HepG2 (cell line): ENCODE measurements around the gene WWC1. TPM values are rescaled to one million over a fixed set of nuclear protein-coding genes. Genes with fewer than 3 reads are reported as not detected.

Experiments
- ATAC-seq: fragments of 200-7000 bp; cut with Tn5 transposase; 3 replicates; pipeline ENCODE4 v1.9.1; 2020; ENCODE audit warnings: mild to moderate bottlenecking, moderate library complexity
- BruUV-seq: library from RNA; stranded (reverse); fragments of 400-500 nt; replicated peaks from 2 replicates; lab custom pipeline; 2021; lab: Mats Ljungman, UMichigan
- CTCF ChIA-PET: fragments of 300-600 bp; formaldehyde crosslinking; extraction: SDS; loops from one replicate; lab custom pipeline; 2021; ENCODE audit warnings: low total read pairs, inconsistent platforms, low intra/inter-chr PET ratio; lab: Yijun Ruan, JAX
- POLR2A ChIA-PET: fragments of 350-600 bp; sonication (Branson Sonifier 250); formaldehyde crosslinking; loops from one replicate; lab custom pipeline; 2020; ENCODE audit warnings: antibody characterized with exemption, inconsistent platforms; lab: Yijun Ruan, JAX
- DNase-seq: peaks from one replicate; pipeline ENCODE4 v3.0.0-alpha.2; 2015; ENCODE audit warnings: low spot score
- FAIRE-seq: peaks from 3 replicates; lab custom pipeline; 2011; peaks lifted over from hg19 to GRCh38; lab: Jason Lieb, UNC
- H2AFZ ChIP-seq: one replicate; pipeline ENCODE4 v1.6.1; 2011; ENCODE audit warnings: low read length, inconsistent platforms
- H3K27ac ChIP-seq: fragments of 300-600 bp; 3 replicates; pipeline ENCODE4 v1.8.0; 2011; ENCODE audit warnings: mixed run types, mild to moderate bottlenecking, mixed read lengths, low read length, inconsistent platforms; ENCODE audit not compliant: insufficient read depth; ENCODE audit errors: extremely low read length
- H3K27me3 ChIP-seq, 2 experiments: fragments of 200-600 bp in 1 of 2; 2 replicates in 1 of 2; 3 replicates in 1 of 2; pipeline versions ENCODE4 v1.6.0 to v1.8.0; 2011; ENCODE audit warnings: low read length in 2 of 2, mild to moderate bottlenecking in 2 of 2, moderate library complexity in 2 of 2, inconsistent platforms in 1 of 2; ENCODE audit not compliant: insufficient read depth in 2 of 2, control insufficient read depth in 1 of 2
- H3K36me3 ChIP-seq, 2 experiments: fragments of 200-600 bp in 1 of 2; replicated peaks in 1 of 2; 2 replicates in 1 of 2; 3 replicates in 1 of 2; pipeline versions ENCODE4 v1.5.1 to v1.8.0; 2011; ENCODE audit warnings: low read length in 2 of 2, inconsistent platforms in 1 of 2; ENCODE audit not compliant: insufficient read depth in 2 of 2, control insufficient read depth in 1 of 2
- H3K4me1 ChIP-seq: 2 replicates; pipeline ENCODE4 v1.5.1; 2012; ENCODE audit warnings: low read length, inconsistent platforms; ENCODE audit not compliant: insufficient read depth
- H3K4me2 ChIP-seq: 2 replicates; pipeline ENCODE4 v1.6.0; 2011; ENCODE audit warnings: low read depth, low read length, inconsistent platforms
- H3K4me3 ChIP-seq, 3 experiments: fragments of 200-600 bp in 1 of 3; sonication (generic), shearing (Covaris generic) in 1 of 3; replicated peaks in 1 of 3; 2 replicates each; pipeline ENCODE4 v1.5.1; 2011 to 2016; ENCODE audit warnings: low read length in 3 of 3, inconsistent platforms in 2 of 3, low read depth in 2 of 3, mild to moderate bottlenecking in 2 of 3, control low read depth in 1 of 3, mixed read lengths in 1 of 3; ENCODE audit not compliant: insufficient read depth in 1 of 3
- H3K79me2 ChIP-seq: one replicate; pipeline ENCODE4 v1.6.1; 2011; ENCODE audit warnings: low read length, inconsistent platforms; ENCODE audit not compliant: insufficient read depth
- H3K9ac ChIP-seq: 2 replicates; pipeline ENCODE4 v1.6.0; 2011; ENCODE audit warnings: mild to moderate bottlenecking, low read depth, low read length, inconsistent platforms; ENCODE audit not compliant: insufficient read depth
- H3K9me3 ChIP-seq: 2 replicates; pipeline ENCODE4 v1.5.1; 2012; ENCODE audit warnings: mild to moderate bottlenecking, low read length
- H4K20me1 ChIP-seq: 2 replicates; pipeline ENCODE4 v1.6.0; 2011; ENCODE audit warnings: inconsistent platforms, mild to moderate bottlenecking, low read length, moderate library complexity; ENCODE audit not compliant: insufficient read depth
- BRF2 ChIP-seq: sonication (generic); formaldehyde crosslinking; IDR thresholded peaks from 2 replicates; pipeline ENCODE4 v1.8.1; 2022; ENCODE audit warnings: mild to moderate bottlenecking, missing genetic modification reagents
- HNRNPUL1 ChIP-seq: fragments of 200-400 bp; formaldehyde crosslinking; IDR thresholded peaks from 2 replicates; pipeline ENCODE4 v1.6.1; 2017; ENCODE audit warnings: low read depth, mild to moderate bottlenecking, low read length, moderate library complexity
- ISL2 ChIP-seq: sonication (generic); formaldehyde crosslinking; IDR thresholded peaks from 2 replicates; pipeline ENCODE4 v1.5.0; 2020; ENCODE audit warnings: missing genetic modification reagents
- MYPOP ChIP-seq: sonication (generic); formaldehyde crosslinking; IDR thresholded peaks from 2 replicates; pipeline ENCODE4 v1.8.1; 2023; ENCODE audit warnings: mild to moderate bottlenecking, moderate library complexity, missing genetic modification reagents
- NFE2L1 ChIP-seq: sonication (generic); formaldehyde crosslinking; IDR thresholded peaks from 2 replicates; pipeline ENCODE4 v1.4.0; 2020; ENCODE audit warnings: missing genetic modification reagents, mild to moderate bottlenecking, borderline replicate concordance
- SETDB1 ChIP-seq: sonication (generic); formaldehyde crosslinking; IDR thresholded peaks from 2 replicates; pipeline ENCODE4 v1.5.1; 2020; ENCODE audit warnings: missing genetic modification reagents, mild to moderate bottlenecking, borderline replicate concordance
- SMC3 ChIP-seq: IDR thresholded peaks from 2 replicates; pipeline ENCODE4 v1.6.1; 2011; ENCODE audit warnings: low read length, improper control_type of control experiment
- SNAPC4 ChIP-seq: sonication (generic); formaldehyde crosslinking; IDR thresholded peaks from 2 replicates; pipeline ENCODE4 v1.4.0; 2020; ENCODE audit warnings: mild to moderate bottlenecking, missing genetic modification reagents
- ZNF33A ChIP-seq: sonication (generic); formaldehyde crosslinking; IDR thresholded peaks from 2 replicates; pipeline ENCODE4 v1.5.1; 2020; ENCODE audit warnings: missing genetic modification reagents, mild to moderate bottlenecking, moderate library complexity, borderline replicate concordance
- ZNF512B ChIP-seq: sonication (generic); formaldehyde crosslinking; IDR thresholded peaks from 2 replicates; pipeline ENCODE4 v1.5.1; 2020; ENCODE audit warnings: missing genetic modification reagents, mild to moderate bottlenecking, borderline replicate concordance
- ZNF557 ChIP-seq: sonication (generic); formaldehyde crosslinking; IDR thresholded peaks from 2 replicates; pipeline ENCODE4 v1.4.0; 2020; ENCODE audit warnings: missing genetic modification reagents
- ZNF737 ChIP-seq: sonication (generic); formaldehyde crosslinking; IDR thresholded peaks from 2 replicates; pipeline ENCODE4 v1.5.0; 2020; ENCODE audit warnings: missing genetic modification reagents, mild to moderate bottlenecking, borderline replicate concordance
- ZNF784 ChIP-seq: sonication (generic); formaldehyde crosslinking; IDR thresholded peaks from 2 replicates; pipeline ENCODE4 v1.5.1; 2020; ENCODE audit warnings: missing genetic modification reagents, mild to moderate bottlenecking, borderline replicate concordance
- WGBS: methylation state at CpG from one replicate; pipeline ENCODE4 v1.1.6; 2017; ENCODE audit warnings: low lambda C conversion rate; 5-methylcytosine and 5-hydroxymethylcytosine counted together
- in situ Hi-C: cut with HindIII; loops from 2 replicates; pipeline ENCODE4 v1.10.0; 2017; ENCODE audit warnings: low pct_unique_long_range_greater_than_20kb; ENCODE audit not compliant: extremely low pct_ligation_motif_present
- intact Hi-C: fragments of 100-400 bp; cut with micrococcal nuclease; formaldehyde crosslinking; loops from one replicate; pipeline ENCODE4 v1.10.0; 2022; ENCODE audit not compliant: unreplicated experiment
- polyA plus RNA-seq, 8 experiments: library from polyadenylated mRNA; depleted of rRNA in 3 of 8; stranded (reverse) in 7 of 8; unstranded in 1 of 8; fragments of >200 nt; fragmentation: Illumina TruSeq in 4 of 8; extraction: Trizol in 4 of 8; gene quantifications; 2 replicates each; pipeline versions ENCODE4 v1.2.1 to v1.2.3, GENCODE V29; 2011 to 2016; ENCODE audit warnings: low read depth in 4 of 8, missing spikeins in 1 of 8, mixed read lengths in 1 of 8; ENCODE audit not compliant: insufficient read depth in 1 of 8
- total RNA-seq, 5 experiments: library from RNA; depleted of rRNA; stranded (reverse); fragments of >200 nt; fragmentation: Illumina TruSeq; extraction: Trizol; gene quantifications; 2 replicates each; pipeline ENCODE4 v1.2.3, GENCODE V29; 2016; ENCODE audit warnings: low read depth in 1 of 5

The WWC1 gene
- total and polyA plus RNA-seq, 2 of the 13 experiments (the other 11 are each of a cell fraction or from before 2014, with no cell fraction given), result 8.3 to 17.9 TPM

GRCh38 chr5:168296682-168297081 lies 5.2 kb downstream of the WWC1 start:
- CTCF ChIA-PET, result no interaction called here
- intact Hi-C loops, result no loop called here
- Histone ChIP-seq H3K9me3 (no peaks in the 10 kb centered on the region), H3K27me3 (no peaks in the 10 kb centered on the region), H4K20me1 (no peaks in the 10 kb centered on the region), H3K79me2 (peaks cover 22% of the 10 kb centered on the region), H3K4me3 (no peak overlapping the region), H2AFZ (no peak overlapping the region), H3K9ac (no peak overlapping the region), H3K4me1 (peaks cover 47% of the 10 kb centered on the region), H3K4me2 (no peak overlapping the region), H3K27ac (no peak overlapping the region), H3K36me3 (peaks cover 0 to 2% of the 10 kb centered on the region in 2 experiments; a peak in 1 of 5 replicates)
- 100% methylated on average over 1 of the region's 2 CpGs for WGBS
- ATAC-seq (no peak), FAIRE-seq (no peak), DNase-seq (no peak)
- POLR2A ChIA-PET, result interaction anchor here (2.9 kb wide), 1 partner anchor 20 kb away, joined by 23 read pairs; no protein-coding TSS in a partner anchor
- BruUV-seq, result no TSS peak
- in situ Hi-C loops, result no loop called here
- TF ChIP-seq BRF2 (CRISPR knock-in tag) (no peak), NFE2L1 (CRISPR knock-in tag) (no peak), SETDB1 (CRISPR knock-in tag) (no peak), SMC3 (no peak), HNRNPUL1 (no peak), ZNF737 (CRISPR knock-in tag) (no peak), MYPOP (no peak), ZNF512B (CRISPR knock-in tag) (no peak), ZNF33A (CRISPR knock-in tag) (no peak), SNAPC4 (CRISPR knock-in tag) (no peak), ZNF784 (CRISPR knock-in tag) (no peak), ISL2 (CRISPR knock-in tag) (no peak), ZNF557 (CRISPR knock-in tag) (no peak)
